Mucosa of rectum (tissue), 2 donors: ENCODE measurements around the gene DUSP19.

Experiments
- H3K27ac ChIP-seq, 2 donors: one replicate each; pipeline ENCODE4 v1.7.0; 2013; ENCODE audit warnings: inconsistent platforms in 2 of 2, low read depth in 2 of 2, low read length in 2 of 2
- H3K27me3 ChIP-seq, 2 donors: one replicate each; pipeline ENCODE4 v1.7.0; 2013; ENCODE audit warnings: low read length in 2 of 2; ENCODE audit not compliant: control insufficient read depth in 2 of 2, insufficient read depth in 2 of 2
- H3K36me3 ChIP-seq, 2 donors: one replicate each; pipeline ENCODE4 v1.7.0; 2013; ENCODE audit warnings: low read length in 2 of 2; ENCODE audit not compliant: control insufficient read depth in 2 of 2, insufficient read depth in 2 of 2
- H3K4me1 ChIP-seq, 2 donors: one replicate each; pipeline ENCODE4 v1.7.0; 2013; ENCODE audit warnings: low read length in 2 of 2, mild to moderate bottlenecking in 1 of 2; ENCODE audit not compliant: control insufficient read depth in 2 of 2, insufficient read depth in 2 of 2
- H3K4me3 ChIP-seq, 2 donors: one replicate each; pipeline ENCODE4 v1.7.0; 2013; ENCODE audit warnings: low read length in 2 of 2
- H3K9ac ChIP-seq, 2 donors: one replicate each; pipeline ENCODE4 v1.7.0; 2013; ENCODE audit warnings: low read length in 2 of 2, low read depth in 1 of 2, mild to moderate bottlenecking in 1 of 2
- H3K9me3 ChIP-seq, 2 donors: one replicate each; pipeline ENCODE4 v1.7.0; 2013; ENCODE audit warnings: low read length in 2 of 2; ENCODE audit not compliant: control insufficient read depth in 2 of 2
- donor health status: healthy.
- donor health status: Normal muscosa, but diverticular disease.

Gene DUSP19, protein sequence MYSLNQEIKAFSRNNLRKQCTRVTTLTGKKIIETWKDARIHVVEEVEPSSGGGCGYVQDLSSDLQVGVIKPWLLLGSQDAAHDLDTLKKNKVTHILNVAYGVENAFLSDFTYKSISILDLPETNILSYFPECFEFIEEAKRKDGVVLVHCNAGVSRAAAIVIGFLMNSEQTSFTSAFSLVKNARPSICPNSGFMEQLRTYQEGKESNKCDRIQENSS

DNA sequence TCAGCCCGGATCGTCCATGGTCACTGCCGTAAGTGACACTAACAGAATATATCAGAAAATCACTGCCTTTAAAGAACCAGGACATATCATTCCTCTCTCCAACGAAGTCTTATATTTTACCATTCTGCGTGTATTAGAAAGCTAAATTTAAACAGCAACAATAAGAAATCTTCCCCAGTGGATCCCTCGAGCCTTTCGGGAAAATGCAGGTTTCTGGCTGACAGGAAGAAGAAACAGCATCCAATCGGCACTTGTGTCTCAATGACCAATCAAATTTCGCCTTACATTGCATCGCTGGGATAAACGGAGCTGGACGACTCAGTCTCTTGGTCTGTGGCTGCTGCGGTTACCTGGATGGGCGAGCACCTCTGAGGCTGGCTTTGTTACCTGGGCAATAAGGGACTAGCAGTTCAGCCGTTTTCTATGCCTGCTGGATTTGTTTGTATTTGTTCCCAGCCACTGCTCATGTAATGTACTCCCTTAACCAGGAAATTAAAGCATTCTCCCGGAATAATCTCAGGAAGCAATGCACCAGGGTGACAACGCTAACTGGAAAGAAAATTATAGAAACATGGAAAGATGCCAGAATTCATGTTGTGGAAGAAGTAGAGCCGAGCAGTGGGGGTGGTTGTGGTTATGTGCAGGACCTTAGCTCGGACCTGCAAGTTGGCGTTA, at the start of gene DUSP19:
DUSP19 (plus strand) TSS at position 284 of the 675 bp plus-strand sequence; CDS start at position 471, 187 bp downstream.
- H3K27ac ChIP-seq = peak within 1 kb of the TSS; percentile 76 to 84

GRCh38 chr2:183029219-183029618, 49.3 kb upstream of the DUSP19 start:
- no peaks in the 10 kb centered on the region for H3K27me3 ChIP-seq
- no peak overlapping the region for H3K27ac ChIP-seq
- no peaks in the 10 kb centered on the region for H3K9me3 ChIP-seq
- H3K36me3 ChIP-seq = no peaks in the 10 kb centered on the region
- no peak overlapping the region for H3K4me3 ChIP-seq
- peaks cover 5 to 9% of the 10 kb centered on the region in 2 donors for H3K4me1 ChIP-seq
- H3K9ac ChIP-seq = no peak overlapping the region

More for the DNA sequence above, at the start of gene DUSP19:
- H3K9me3 ChIP-seq = no peaks in the 10 kb centered on the region
- no peaks in the 10 kb centered on the region for H3K4me1 ChIP-seq
- peak within 1 kb of the TSS; percentile 66 to 75 for H3K9ac ChIP-seq
- H3K4me3 ChIP-seq = peak within 1 kb of the TSS; percentile 86 to 92
- H3K27me3 ChIP-seq = no peaks in the 10 kb centered on the region
- H3K36me3 ChIP-seq = no peaks in the 10 kb centered on the region

DNA sequence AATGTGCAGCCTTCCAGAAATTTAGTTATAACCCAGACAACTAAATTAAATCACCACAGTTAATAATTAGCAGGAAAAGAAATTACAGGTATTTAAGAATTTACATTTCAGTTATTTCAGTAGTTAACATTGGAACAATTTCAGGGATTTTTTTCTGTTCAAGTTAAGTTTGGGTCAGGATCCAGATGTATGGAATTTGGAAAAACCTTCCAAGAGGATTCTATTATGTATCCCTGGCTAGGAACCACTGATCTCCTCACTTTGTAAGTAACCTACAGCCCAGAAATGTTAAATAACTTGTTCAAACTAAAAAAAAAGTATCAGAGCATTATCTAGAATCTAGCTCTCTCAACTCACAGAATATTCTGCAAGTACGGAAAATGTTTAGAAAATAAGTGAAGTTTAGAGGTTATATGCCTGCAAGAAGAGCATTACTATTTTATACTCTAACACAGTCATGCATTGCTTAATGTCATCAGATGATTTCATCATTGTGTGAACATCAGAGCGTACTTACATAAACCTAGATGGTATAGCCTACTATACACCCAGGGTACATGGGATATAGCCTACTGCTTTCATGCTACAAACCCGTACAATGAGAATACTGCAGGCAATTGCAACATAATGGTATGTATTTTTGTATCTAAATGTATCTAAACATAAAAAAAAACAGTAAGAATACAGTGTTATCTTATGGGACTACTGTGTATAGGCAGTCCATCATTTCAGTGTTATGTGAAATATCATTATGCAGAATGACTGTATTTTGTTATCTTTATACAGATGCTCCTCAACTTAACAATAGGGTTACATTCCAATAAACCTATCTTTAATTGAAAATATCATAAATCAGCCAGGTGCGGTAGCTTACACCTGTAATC, 46.4 kb upstream of the DUSP19 start:
- H3K9ac ChIP-seq = no peak overlapping the region
- no peaks in the 10 kb centered on the region for H3K9me3 ChIP-seq
- no peaks in the 10 kb centered on the region for H3K36me3 ChIP-seq
- H3K4me3 ChIP-seq = no peak overlapping the region
- no peaks in the 10 kb centered on the region for H3K27me3 ChIP-seq
- H3K4me1 ChIP-seq = peaks cover 14 to 15% of the 10 kb centered on the region in 2 donors
- H3K27ac ChIP-seq = no peak overlapping the region

DNA sequence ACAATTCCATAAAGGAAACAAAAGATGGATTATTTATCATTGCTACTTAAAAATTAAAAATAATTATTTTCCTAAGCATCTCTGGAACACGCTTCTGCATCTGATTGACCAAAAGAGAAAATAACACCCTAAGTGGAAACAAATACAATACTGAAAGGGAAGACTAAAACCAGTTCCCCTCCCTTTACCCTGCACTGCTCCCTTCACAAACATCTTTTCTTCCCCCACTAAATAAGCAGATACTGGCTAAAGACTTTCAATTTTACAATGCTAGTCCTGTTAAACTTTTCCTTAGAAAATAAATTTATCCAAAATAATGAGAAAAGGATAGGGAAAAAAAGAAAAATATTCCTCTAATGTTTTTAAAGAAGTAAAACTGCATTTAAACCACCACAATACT, 44.6 kb upstream of the DUSP19 start:
- H3K36me3 ChIP-seq = no peaks in the 10 kb centered on the region
- H3K4me1 ChIP-seq = peaks cover 14 to 16% of the 10 kb centered on the region in 2 donors
- H3K9me3 ChIP-seq = no peaks in the 10 kb centered on the region
- no peaks in the 10 kb centered on the region for H3K27me3 ChIP-seq
- no peak overlapping the region for H3K4me3 ChIP-seq
- H3K27ac ChIP-seq = no peak overlapping the region
- no peak overlapping the region for H3K9ac ChIP-seq

DNA sequence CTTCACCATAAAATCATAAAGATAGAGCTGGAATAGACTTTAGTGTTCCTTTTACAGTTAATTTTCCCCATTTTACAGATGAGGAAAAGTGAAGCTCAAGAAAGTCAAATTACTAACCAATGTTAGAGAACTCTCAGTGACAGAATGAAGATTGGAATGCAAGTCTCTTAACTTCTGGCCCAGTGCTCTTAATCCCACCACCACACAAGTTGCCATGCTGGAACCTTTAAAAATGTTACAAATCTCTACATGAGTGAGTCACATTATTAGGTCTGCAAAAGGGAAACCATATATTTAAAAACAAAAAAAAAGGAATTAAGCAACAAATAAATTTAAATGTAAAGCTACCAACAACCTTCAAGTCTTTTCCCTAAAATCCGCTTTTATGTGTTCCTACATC, 43.7 kb upstream of the DUSP19 start:
- Histone ChIP-seq H3K4me3 (no peak overlapping the region), H3K27me3 (no peaks in the 10 kb centered on the region), H3K4me1 (peaks cover 14 to 17% of the 10 kb centered on the region in 2 donors), H3K27ac (no peak overlapping the region), H3K9me3 (no peaks in the 10 kb centered on the region), H3K36me3 (no peaks in the 10 kb centered on the region), H3K9ac (no peak overlapping the region)

DNA sequence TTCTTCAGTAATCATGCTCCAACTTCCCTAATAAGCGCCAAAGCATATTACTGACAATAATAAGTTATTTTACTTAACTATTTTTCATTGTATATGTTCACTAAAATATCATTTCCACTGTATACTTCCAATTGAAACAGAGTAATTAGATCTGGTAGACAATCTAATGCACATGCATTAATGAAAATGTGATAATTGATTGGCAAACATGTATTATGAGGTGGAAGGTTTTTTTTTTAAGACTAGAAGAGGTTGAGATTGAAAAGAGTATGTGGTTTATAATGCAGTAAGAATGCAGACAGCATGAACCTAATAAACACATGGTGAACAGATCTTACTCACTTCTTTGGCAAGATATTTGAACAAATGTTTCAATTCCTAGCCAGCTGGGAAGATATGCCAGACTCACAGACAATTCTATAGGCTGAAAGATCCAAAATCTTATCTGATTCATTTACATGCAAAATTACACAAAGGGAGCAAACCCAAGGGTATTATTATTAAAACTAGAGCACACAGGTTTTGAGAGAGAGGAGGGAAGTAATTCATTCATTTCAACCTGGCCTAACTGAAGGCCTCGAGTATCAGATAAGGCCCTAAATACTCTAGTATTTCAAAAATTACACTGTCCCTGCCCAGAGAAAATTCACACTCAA, 43.1 kb upstream of the DUSP19 start:
- peaks cover 14 to 17% of the 10 kb centered on the region in 2 donors for H3K4me1 ChIP-seq
- H3K9me3 ChIP-seq = no peaks in the 10 kb centered on the region
- H3K36me3 ChIP-seq = no peaks in the 10 kb centered on the region
- peak overlapping the region in 1 of 2 donors; percentile 86 for H3K9ac ChIP-seq
- no peak overlapping the region for H3K27ac ChIP-seq
- H3K4me3 ChIP-seq = peak overlapping the region in 1 of 2 donors; percentile 87
- H3K27me3 ChIP-seq = no peaks in the 10 kb centered on the region

GRCh38 chr2:183035954-183036669, 42.4 kb upstream of the DUSP19 start:
- Histone ChIP-seq H3K27ac (no peak overlapping the region), H3K4me1 (peaks cover 14 to 17% of the 10 kb centered on the region in 2 donors), H3K4me3 (peak overlapping the region; percentile 38 to 87), H3K27me3 (no peaks in the 10 kb centered on the region), H3K9ac (peak overlapping the region in 1 of 2 donors; percentile 86), H3K9me3 (no peaks in the 10 kb centered on the region), H3K36me3 (no peaks in the 10 kb centered on the region)

- Histone ChIP-seq H3K4me3 (peak overlapping the region; percentile 65 to 87), H3K4me1 (peaks cover 14 to 17% of the 10 kb centered on the region in 2 donors), H3K27me3 (no peaks in the 10 kb centered on the region), H3K36me3 (no peaks in the 10 kb centered on the region), H3K9me3 (no peaks in the 10 kb centered on the region), H3K27ac (peak overlapping the region; percentile 94 to 96), H3K9ac (peak overlapping the region; percentile 69 to 86)
Measured at GRCh38 chr2:183037074-183037552, 41.4 kb upstream of the DUSP19 start.
